Hematopoietic multipotent progenitor cell treated with erythropoietin and hydrocortisone succinate and interleukin-3 and kit ligand, for 15 days (in vitro differentiated cells): ENCODE measurements around the gene DHX16.
"Not testable (repeated sequence)": the region's sequence is repeated elsewhere in the genome, so short reads cannot be mapped to it uniquely, and the experiment has no call there.

ENCODE experiments used
- DNase-seq: peaks from one replicate; pipeline ENCODE4 v3.0.0-alpha.2; 2015; ENCODE audit warnings: low spot score

The DHX16 gene

DNA sequence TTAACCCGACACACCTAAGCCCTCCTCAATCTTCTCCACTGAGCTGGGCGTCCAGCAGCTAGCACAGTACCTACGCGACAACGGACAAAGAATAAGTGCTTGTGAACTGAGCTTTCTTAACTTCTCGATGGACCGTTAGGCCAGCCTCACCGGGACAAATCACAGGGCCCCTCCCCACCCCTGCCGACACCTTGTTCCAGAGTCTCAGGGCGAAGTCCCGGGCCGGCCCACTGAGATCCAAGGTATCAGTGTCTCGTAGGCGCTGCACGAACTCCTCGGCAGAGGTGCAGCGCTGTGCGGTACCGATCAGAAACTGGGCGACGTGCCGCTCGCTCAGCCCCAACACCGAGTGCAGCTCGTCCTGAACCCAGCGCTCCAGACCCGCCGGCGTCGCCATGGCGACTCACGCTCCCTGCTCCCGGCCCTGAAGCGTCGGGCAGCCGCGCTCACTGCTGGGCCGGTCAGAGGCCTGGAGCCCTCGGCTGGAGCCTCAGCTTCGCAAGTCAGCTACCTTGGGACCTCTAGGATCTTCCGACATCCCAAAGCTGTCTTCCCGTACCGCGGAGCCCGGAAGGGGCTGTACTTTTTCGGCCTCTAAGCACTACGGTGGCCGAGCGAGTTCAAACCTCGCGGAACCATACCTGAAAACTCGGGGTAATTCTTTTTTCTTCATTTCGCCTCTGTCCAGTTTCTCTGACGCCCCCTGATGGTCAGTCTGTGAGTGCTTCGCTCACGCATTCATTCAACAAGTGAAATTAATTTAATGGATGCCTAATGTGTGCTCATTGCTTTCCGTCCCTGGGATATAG, at the start of gene DHX16:
TSS of gene DHX16 (minus strand) at position 562 of the 809 bp plus-strand sequence. CDS start at position 397, 165 bp downstream.
- peak; percentile 97 for DNase-seq

DNA sequence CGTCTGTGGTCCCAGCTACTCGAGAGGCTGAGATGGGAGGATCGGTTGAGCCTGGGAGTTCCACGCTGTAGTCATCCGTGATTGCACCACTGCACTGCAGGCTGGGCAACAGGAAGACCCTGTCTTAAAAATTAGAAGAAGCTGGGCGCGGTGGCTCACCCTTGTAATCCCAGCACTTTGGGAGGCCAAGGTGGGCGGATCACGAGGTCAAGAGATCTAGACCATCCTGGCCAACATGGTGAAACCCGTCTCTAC, 49.1 kb upstream of the DHX16 start:
- not testable (repeated sequence) for DNase-seq

DNA sequence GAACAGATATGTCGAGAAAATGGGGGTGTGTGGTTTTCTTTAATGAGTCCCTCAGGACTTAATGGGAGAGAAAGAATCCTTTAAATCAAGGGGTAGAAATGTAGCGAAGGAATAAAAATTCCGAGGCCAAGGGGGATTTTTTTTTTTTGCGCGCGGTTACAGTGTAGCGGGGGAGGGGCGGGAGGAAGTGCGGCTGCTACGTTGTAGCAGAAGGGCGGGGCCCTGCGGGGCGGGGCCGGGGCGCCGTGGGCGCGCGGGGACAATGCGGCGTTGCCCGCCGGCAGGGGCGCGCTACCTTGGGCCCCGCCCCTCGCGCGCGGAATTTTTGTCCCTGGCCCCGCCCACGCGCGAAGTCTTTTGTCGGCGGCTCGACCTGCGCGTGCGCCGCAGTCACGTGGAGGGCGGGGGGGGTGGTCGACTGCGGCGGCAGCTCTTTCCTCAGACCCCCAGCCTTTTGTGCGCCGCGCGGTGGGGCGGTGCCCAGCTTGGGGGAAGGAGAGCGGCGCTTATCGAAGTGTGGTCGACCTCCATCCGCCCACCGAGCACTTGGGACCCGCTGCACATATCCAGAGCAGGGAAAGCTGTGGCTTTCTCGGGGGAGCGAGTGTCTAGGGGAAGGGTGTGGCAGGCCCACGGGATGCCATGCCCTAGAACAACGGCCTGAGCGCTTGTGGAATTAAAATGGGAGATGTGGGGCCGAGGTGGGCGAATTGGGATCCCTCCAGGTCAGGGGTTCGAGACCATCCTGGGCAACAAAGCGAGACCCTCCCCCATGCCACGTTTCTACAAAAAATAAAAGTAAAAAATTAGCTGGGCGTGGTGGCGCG, 48.6 kb upstream of the DHX16 start:
- peak; percentile 86 for DNase-seq

DNA sequence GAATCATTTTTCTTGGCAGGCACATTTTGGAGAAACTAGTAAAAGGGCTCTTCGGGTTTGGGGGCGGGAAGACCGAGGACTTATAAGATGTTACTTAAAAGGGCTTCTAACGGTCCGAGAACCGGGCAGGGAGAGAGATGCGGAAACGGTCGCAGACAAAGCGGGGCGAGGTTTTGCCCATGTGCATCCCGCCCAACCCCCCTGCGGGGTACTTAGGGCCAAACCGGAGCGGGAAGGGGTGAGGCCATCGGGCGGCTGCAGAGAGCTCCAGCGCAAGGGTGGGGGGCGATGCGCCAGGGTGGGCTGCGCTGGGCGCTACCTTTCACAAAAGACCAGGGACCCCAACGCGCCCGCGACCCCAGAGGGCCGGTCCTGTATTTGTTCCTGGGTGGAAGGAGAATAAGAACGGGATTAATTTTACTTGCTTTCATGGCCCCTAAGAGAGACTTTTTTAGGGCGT, 48.0 kb upstream of the DHX16 start:
- DNase-seq, result peak; percentile 58

DNA sequence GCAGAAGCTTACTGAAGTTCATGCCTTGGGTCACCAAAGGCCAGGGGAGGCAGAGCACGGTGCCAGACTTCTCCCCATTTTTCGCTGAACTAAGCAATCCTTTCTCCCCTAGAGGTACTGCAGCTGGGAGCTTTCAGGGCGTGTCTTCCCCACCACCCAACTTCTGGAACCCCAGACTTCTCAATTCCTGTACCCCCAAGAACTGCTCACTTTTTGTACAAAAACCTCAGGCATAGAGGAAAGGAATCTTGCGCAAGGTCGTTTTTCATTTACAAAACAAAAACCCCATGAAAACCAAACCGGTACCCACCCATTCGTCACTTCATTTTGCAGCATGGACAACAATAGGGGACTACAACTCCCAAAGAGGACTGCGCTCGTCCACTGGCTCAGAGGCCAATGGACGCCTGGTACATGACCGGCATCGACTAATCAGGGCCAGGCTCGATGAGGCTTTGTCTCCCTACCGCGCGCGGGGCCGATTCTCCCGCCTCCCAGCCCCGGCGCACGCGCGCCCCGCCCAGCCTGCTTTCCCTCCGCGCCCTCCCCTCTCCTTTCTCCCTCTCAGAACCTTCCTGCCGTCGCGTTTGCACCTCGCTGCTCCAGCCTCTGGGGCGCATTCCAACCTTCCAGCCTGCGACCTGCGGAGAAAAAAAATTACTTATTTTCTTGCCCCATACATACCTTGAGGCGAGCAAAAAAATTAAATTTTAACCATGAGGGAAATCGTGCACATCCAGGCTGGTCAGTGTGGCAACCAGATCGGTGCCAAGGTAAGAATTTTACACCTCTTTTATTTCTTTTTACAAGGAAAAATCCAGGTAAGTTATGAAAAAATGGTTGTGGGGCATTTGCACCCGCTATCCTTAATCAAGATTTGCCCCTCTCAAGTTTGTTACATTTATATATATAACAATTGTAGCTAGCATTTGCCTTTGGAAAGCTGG, 47.3 kb upstream of the DHX16 start, which contains the start of gene TUBB:
TSS of gene TUBB (plus strand) at position 562 of the 947 bp plus-strand sequence. CDS start at position 717, 155 bp downstream.
- DNase-seq, result peak; percentile 89

DNA sequence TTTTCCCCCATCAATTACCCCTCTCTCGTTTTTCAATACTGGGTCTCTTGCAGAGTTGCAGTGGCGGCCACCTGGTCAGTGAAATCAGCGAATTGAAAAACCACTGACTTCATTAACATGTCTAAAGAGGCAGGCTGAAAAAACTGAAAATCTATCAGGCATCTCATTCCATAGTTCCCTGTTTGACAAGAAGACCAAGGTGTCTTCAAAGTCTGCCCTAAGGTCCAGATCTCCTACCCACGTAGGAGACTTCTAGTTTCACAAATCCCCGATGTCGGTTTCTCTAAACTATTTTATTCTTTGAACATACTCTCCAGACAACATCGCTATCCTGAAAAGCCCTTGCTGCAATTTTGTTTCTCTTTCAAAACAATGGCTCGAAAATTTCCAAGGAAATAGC, 46.5 kb upstream of the DHX16 start:
- DNase-seq, result no peak

DNA sequence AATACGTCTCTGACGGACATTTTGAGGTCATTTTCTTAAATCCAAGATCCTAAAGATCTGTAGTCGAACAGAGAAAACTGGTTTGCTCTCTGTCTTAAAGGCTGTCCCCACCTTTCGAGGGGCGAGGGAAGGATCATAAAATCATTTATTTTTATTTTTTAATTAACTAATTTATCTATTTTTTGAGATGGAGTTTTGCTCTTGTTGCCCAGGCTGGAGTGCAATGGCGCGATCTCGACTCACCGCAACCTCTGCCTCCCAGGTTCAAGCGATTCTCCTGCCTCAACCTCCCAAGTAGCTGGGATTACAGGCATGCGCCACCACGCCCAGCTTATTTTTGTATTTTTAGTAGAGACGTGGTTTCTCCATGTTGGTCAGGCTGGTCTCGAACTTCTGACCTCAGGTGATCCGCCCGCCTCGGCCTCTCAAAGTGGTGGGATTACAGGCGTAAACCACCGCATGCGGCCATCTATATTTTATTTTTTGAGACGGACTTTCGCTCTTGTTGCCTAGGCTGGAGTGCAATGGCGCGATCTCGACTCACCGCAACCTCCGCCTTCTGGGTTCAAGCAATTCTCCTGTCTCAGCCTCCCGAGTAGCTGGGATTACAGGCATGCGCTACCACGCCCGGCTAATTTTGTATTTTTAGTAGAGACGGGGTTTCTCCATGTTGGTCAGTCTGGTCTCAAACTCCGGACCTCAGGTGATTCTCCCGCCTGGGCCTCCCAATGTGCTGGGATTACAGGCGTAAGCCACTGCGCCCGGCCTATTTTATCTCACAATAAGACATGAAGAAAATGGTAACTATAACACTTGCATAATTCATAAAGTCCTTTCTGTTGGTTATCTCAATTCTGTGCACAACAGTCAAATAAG, 45.3 kb upstream of the DHX16 start:
- DNase-seq, result not testable (repeated sequence)

DNA sequence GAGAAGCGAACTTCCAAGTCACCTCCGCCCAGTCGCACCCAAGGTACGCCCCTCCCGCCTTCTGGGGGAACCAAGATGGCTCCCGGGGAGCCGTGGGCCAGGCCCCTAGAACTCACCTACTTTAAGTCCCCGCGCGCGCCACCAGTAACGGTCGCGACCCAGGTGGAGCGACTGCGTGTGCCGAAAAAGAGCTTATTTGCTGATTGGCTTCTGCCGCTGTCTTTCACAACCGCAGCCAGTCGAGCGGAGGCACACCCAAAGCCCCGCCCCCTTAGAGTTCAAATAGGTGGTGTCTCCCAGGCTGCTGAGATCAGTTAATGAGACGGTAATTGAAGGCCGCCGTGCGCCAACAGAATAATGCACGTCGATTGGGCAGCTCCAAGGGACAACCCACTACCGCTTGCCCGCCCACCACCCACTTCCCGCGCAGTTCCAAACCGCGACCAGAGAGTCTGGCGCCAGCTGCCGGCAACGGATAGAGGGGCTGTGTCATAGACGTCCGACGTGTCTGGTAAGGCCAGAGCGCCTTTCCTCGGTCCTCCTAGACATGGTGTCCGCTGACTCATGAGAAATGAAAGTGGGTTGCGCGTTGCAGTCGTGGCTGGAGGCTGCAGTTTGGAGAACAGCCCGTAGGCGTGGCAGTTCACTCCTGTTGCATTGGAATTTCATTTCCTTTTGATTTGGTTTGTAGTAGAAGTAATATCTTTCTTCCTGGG, 44.5 kb upstream of the DHX16 start, which contains the start of gene MDC1:
TSS of gene MDC1 (minus strand) at position 153 of the 716 bp plus-strand sequence. CDS start 2,106 bp downstream, outside the sequence.
- peak; percentile 100 for DNase-seq

DNA sequence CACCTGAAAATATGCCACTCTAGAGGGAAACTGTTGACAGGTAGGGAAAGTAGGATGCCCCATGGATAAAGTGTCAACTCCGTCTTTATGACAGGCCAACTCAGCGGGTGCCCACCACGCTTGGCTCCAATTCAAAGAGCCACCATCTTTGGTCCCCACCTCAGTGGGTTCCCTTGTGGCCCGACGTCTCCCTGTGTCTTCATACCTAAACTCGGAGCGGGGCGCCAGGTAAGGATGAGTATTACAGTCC, 44.0 kb upstream of the DHX16 start:
- no peak for DNase-seq

DNA sequence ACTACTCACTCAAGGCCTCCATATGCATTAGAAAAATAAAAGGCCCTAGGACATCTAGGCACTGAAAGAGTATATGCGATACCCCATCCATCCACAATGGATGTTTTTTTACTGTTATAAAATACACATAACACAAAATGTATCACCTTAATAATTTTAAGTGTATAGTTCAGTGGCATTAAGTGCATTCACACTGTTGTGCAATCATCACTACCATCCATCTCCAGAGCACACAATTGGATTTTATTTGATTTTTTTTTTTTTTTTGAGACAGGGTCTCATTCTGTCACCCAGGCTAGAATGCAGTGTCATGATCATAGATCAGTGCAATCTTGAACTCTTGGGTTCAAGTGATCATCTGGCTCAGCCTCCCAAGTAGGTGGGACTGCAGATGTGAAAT, 41.5 kb upstream of the DHX16 start:
- DNase-seq, result no peak

DNA sequence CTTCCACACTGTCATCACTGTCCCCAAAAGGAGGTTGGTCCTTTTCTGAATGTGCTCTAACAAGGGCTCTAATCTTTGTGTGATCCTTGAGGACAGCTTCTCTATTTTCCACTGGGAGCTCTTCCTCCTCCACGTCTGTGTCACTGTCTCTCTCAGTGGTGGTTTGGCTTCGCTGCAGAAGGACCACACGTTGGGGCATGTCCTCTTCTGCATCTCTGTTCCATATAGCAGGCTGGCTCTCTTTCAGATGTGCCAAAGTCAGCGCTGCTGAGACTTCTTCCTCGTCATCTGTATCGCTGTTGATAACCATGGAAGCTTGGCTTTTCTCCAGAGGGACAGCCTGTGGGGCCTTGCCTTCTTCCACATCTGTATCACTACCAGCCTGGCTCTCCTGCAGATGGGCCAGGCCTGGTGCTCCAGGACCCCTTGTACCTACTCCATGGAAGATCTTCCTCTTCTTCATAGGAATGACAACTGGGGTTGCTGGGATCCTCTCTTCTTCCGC, 39.7 kb upstream of the DHX16 start:
- DNase-seq, result peak; percentile 84

DNA sequence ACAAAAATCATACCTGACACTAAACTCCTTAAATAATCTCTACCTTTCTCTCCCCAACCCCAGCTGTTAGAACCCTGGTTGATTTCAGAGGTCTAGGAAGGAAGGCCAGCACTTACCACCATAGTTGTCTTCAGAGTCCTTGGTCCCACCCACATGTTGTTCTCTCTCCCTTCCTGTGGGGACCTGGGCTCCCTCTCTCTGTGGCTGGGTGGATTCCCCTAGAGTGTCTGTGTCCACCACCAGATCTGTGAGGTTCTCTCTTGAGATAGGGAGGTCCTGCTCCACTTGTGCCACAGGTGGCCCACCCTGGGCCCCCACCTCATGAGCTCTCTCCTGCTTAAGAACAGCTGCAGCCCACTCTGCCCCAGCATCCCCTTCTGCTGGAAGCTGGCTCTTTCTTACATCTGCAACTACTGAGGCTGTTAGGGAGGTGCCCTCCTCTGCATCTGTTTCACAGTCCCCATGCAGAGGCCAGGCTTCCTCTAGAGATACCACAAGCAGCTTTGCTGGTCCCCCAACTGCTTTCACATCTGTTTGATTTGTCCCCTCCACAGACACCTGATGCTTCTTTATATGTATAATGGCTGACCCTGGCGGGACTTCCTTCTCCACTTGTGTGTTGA, 39.1 kb upstream of the DHX16 start:
- no peak for DNase-seq

DNA sequence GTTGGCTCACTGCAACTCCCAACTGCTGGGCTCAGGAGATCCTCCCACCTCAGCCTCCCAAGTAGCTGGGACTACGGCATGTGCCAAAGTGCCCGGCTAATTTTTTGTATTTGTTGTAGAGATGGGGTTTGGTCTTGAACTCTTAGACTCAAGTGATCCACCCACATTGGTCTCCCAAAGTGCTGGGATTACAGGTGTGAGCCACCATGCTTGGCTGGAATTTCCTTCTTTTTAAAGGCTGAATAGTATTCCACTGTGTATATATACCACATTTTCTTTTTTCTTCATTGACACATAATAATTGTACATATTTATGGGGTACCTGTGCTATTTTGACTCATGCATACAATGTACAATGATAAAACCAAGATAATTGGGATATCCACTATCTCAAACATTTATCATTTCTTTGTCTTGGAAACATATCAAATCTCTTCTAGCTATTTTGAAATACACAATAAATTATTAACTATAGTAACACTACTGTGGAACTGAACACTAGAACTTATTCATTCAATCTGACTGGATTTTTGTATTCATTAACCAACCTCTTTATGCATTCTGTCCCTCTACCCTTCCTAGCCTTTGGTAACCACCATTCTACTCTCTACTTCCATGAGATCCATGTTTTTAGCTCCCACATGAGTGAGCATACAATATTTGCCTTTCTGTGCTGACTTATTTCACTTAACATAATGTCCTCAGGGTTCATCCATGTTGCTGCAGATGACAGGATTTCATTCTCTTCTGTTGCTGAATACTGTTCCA, 36.5 kb upstream of the DHX16 start:
- DNase-seq, result no peak

DNA sequence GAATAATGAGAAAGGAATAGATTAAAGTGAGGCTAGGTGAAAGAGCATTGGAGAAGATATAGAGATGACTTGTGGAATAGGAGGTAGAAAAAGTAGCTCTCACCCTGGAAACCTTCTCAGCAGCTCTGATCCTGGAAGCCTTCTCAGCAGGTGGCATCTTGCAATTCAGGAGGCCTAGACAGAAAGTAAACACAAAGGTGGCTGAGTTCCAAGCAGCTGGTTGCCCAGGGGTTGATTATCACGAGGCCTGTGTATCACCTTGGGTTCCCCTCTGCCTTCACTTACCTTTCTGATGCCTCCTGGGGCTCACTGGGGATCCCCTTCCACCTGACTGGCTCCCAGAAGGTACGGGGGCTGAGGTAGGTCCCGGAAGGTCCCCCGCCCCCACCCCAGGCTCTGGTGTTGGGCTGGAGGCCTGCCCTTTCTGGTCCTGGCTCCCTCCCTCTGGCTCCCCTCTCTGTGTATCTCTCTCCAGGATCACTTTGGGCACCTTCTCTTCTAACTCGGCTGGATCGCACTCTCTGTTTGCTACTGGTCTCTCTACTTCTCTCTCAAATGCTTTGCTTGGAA, 34.6 kb upstream of the DHX16 start:
- no peak for DNase-seq

DNA sequence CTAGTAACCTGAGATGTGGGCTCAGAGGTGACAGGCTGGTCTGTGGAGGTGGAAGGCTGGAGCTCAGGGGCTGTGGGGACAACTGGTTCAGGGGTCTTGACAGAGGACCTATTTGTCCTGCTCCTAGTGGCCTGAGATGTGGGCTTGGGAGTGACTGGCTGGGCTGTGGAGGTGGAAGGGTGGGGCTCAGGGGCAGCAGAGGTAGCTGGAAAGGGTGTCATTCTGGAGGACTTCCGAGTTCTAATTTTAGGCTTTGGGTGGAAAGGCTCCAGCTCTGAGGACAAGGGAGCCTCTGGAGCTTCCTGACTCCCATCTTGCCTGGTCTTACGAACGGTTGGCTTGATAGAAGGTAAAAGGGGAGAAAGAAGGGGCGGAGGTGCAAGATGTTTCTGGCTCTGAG, 32.8 kb upstream of the DHX16 start:
- DNase-seq, result no peak

DNA sequence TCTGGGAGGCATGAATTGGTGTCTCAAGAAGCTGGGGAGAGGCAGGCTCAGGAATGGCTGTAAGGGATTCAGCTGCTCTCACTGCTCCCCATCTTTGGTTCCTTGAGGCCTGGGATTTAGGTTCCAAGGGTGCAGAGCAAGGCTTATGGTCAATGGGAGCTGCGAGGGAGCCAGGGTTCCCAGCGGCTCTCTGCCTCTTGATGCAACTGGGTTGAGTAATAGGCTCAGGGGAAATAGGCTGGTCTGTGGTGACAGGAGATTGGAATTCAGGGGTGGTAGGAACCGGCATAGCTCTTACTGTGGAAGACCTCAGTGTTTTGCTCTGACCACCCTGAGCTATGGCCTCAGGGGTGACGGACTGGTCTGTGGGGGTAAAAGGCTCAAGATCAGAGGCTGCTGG, 31.0 kb upstream of the DHX16 start:
- no peak for DNase-seq

DNA sequence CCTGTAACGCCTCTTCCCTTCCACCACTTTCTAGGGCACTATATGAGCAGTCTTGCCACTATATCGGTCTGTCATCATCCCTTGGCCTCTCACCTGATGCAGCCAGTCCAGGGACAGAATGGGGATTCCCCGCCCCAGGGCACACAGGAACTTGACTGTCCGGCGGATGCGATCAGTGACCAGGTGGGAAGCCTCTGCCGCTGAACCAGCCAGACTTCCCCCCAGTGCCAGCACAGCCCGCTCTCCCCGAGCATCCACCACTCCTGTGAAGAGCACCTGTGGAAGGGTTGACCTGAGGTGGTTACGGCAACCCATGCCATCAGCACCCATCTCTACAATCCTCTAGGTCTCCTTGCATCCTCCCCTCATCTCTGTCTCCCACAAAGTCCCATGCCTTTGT, 30.2 kb upstream of the DHX16 start:
- DNase-seq, result no peak

DNA sequence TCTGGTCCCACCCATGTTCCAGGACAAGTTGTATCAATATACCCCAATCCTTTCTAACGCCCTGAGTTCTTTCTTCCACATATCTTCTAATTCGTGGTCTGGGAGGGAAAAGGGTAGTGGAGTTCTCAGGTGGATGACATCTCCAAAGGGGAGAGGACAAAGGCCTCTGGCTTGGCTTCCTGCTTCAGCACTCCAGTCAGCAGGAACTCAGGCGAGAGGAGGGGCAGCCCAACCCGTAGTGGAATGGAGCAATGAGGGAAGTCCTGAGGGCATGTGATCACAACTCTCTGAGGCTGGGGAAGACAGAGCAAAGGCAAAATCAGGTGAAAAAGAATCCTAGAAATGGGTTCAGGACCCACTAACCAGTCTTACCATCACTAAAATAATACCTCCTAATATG, 27.5 kb upstream of the DHX16 start:
- DNase-seq, result no peak

DNA sequence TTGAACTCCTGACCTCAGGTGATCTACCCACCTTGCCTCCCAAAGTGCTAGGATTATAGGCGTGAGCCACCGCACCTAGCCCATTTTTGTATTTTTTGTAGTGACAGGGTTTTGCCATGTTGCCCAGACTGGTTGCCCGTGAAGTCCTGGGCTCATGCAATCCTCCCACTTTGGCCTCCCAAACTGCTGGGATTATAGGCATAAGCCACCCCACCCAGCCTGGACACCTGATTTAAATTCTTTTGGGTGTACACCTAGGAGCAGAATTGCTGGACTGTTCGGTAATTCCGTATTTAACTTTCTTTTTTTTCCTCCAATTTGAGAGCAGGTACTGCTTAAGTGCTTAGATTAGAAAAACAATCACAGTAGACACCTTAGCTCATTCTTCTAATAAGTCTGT, 23.6 kb upstream of the DHX16 start:
- DNase-seq, result no peak
